DMS53 treated with DMSO at 0.1 percent for 48 hours (cell line): ENCODE results near the gene FOSL2.

Source experiments
- DNase-seq: peaks from one replicate; lab custom pipeline; 2025; ENCODE audit not compliant: unreplicated experiment; lab: John Stamatoyannopoulos, UW

Gene FOSL2

GRCh38 chr2:28429636-28430376 lies 37.1 kb downstream of the FOSL2 start:
- no peak for DNase-seq

- no peak for DNase-seq
These were observed 37.7 kb downstream of the FOSL2 start for GRCh38 chr2:28430377-28430765.

- DNase-seq: no peak
These were observed 38.2 kb downstream of the FOSL2 start for GRCh38 chr2:28430788-28431418.

GRCh38 chr2:28431741-28432140 lies 39.1 kb downstream of the FOSL2 start:
- no peak for DNase-seq

GRCh38 chr2:28432362-28432761 lies 39.7 kb downstream of the FOSL2 start:
- no peak for DNase-seq

GRCh38 chr2:28433215-28433614 lies 40.6 kb downstream of the FOSL2 start:
- DNase-seq: no peak

- no peak for DNase-seq
These were observed 41.4 kb downstream of the FOSL2 start for GRCh38 chr2:28433935-28434599.

- DNase-seq: peak; percentile 12
These were observed 41.9 kb downstream of the FOSL2 start for GRCh38 chr2:28434600-28434989.

- DNase-seq: no peak
These were observed 42.6 kb downstream of the FOSL2 start for GRCh38 chr2:28435241-28435640.

GRCh38 chr2:28435814-28436351 lies 43.2 kb downstream of the FOSL2 start:
- DNase-seq: no peak

GRCh38 chr2:28436525-28437051 lies 43.9 kb downstream of the FOSL2 start:
- no peak for DNase-seq

- DNase-seq: no peak
These were observed 44.6 kb downstream of the FOSL2 start for GRCh38 chr2:28437149-28437835.

GRCh38 chr2:28437918-28438317 lies 45.3 kb downstream of the FOSL2 start:
- no peak for DNase-seq

GRCh38 chr2:28438532-28439063 lies 45.9 kb downstream of the FOSL2 start:
- DNase-seq: no peak

- no peak for DNase-seq
These were observed 46.5 kb downstream of the FOSL2 start for GRCh38 chr2:28439127-28439526.

- DNase-seq: no peak
These were observed 47.1 kb downstream of the FOSL2 start for GRCh38 chr2:28439763-28440162.

GRCh38 chr2:28442328-28442727 lies 49.7 kb downstream of the FOSL2 start:
- no peak for DNase-seq

GRCh38 chr2:28444956-28445355 lies 52.3 kb downstream of the FOSL2 start:
- DNase-seq: no peak

- DNase-seq: no peak
These were observed 53.0 kb downstream of the FOSL2 start for GRCh38 chr2:28445448-28446258.

- no peak for DNase-seq
These were observed 53.9 kb downstream of the FOSL2 start for GRCh38 chr2:28446531-28446930.
